ENCODE measurements around the gene GABRB2. TPM values are rescaled to one million over a fixed set of nuclear protein-coding genes. Genes with fewer than 3 reads are reported as not detected.

Gene GABRB2
- total RNA-seq, 1 donor from 2014 or later: 0.20 TPM

- Histone ChIP-seq H3K4me3 (ENCODE audit: insufficient read depth, low read depth, low read length) (no peak overlapping the region), H4K20me1 (ENCODE audit: insufficient read depth, low read length) (no peaks in the 10 kb centered on the region), H3K27ac (ENCODE audit: low read depth, low read length) (no peak overlapping the region), H2AFZ (ENCODE audit: low read depth, low read length) (no peak overlapping the region), H3K9me3 (ENCODE audit: insufficient read depth, low read depth, low read length) (no peaks in the 10 kb centered on the region), H3K36me3 (ENCODE audit: insufficient read depth, low read length) (no peaks in the 10 kb centered on the region), H3K4me2 (ENCODE audit: low read length) (no peak overlapping the region), H3K9ac (ENCODE audit: low read length) (no peak overlapping the region), H3K4me1 (ENCODE audit: insufficient read depth, low read length) (no peaks in the 10 kb centered on the region), H3K79me2 (ENCODE audit: insufficient read depth, low read length) (no peaks in the 10 kb centered on the region), H3K27me3 (ENCODE audit: insufficient read depth, low read length) (no peaks in the 10 kb centered on the region)
- FAIRE-seq (no peak), DNase-seq (ENCODE audit: low read depth) (no peak)
- no peaks in the 10 kb centered on the region for H3K36me3 Mint-ChIP-seq (ENCODE audit: low read depth, unreplicated experiment)
- peaks cover 2% of the 10 kb centered on the region for H3K27me3 Mint-ChIP-seq (ENCODE audit: low read depth, unreplicated experiment)
- no peaks in the 10 kb centered on the region for H3K4me1 Mint-ChIP-seq (ENCODE audit: low read depth, unreplicated experiment)
- H3K27ac Mint-ChIP-seq (ENCODE audit: unreplicated experiment): no peak overlapping the region
- no peak overlapping the region for H3K4me3 Mint-ChIP-seq (ENCODE audit: unreplicated experiment)
- no peaks in the 10 kb centered on the region for H3K9me3 Mint-ChIP-seq (ENCODE audit: unreplicated experiment)
- TF ChIP-seq EZH2 (IDR thresholded peaks at IDR 0.05; ENCODE audit: insufficient read depth, low read length) (no peak), CTCF (IDR thresholded peaks at IDR 0.05; ENCODE audit: insufficient read depth, low read depth, low read length) (no peak)
Measured at GRCh38 chr5:161373345-161373707, 173.2 kb downstream of the GABRB2 start.

GRCh38 chr5:161372682-161373344, 173.7 kb downstream of the GABRB2 start:
- H3K27ac Mint-ChIP-seq (ENCODE audit: unreplicated experiment): no peak overlapping the region
- H3K4me1 ChIP-seq (ENCODE audit: insufficient read depth, low read length): no peaks in the 10 kb centered on the region
- no peak overlapping the region for H3K27ac ChIP-seq (ENCODE audit: low read depth, low read length)
- peaks cover 2% of the 10 kb centered on the region for H3K27me3 Mint-ChIP-seq (ENCODE audit: low read depth, unreplicated experiment)
- H3K9me3 ChIP-seq (ENCODE audit: insufficient read depth, low read depth, low read length): no peaks in the 10 kb centered on the region
- H3K4me3 ChIP-seq (ENCODE audit: insufficient read depth, low read depth, low read length): no peak overlapping the region
- DNase-seq (ENCODE audit: low read depth): no peak
- H3K9ac ChIP-seq (ENCODE audit: low read length): no peak overlapping the region
- H3K4me1 Mint-ChIP-seq (ENCODE audit: low read depth, unreplicated experiment): no peaks in the 10 kb centered on the region
- FAIRE-seq: no peak
- no peaks in the 10 kb centered on the region for H3K36me3 ChIP-seq (ENCODE audit: insufficient read depth, low read length)
- H3K9me3 Mint-ChIP-seq (ENCODE audit: unreplicated experiment): no peaks in the 10 kb centered on the region
- H3K36me3 Mint-ChIP-seq (ENCODE audit: low read depth, unreplicated experiment): no peaks in the 10 kb centered on the region
- H3K4me3 Mint-ChIP-seq (ENCODE audit: unreplicated experiment): no peak overlapping the region
- TF ChIP-seq CTCF (IDR thresholded peaks at IDR 0.05; ENCODE audit: insufficient read depth, low read depth, low read length) (no peak), EZH2 (IDR thresholded peaks at IDR 0.05; ENCODE audit: insufficient read depth, low read length) (no peak)
- no peak overlapping the region for H2AFZ ChIP-seq (ENCODE audit: low read depth, low read length)
- no peaks in the 10 kb centered on the region for H3K79me2 ChIP-seq (ENCODE audit: insufficient read depth, low read length)
- no peaks in the 10 kb centered on the region for H4K20me1 ChIP-seq (ENCODE audit: insufficient read depth, low read length)
- H3K4me2 ChIP-seq (ENCODE audit: low read length): no peak overlapping the region
- no peaks in the 10 kb centered on the region for H3K27me3 ChIP-seq (ENCODE audit: insufficient read depth, low read length)

GRCh38 chr5:161369022-161369421, 177.5 kb downstream of the GABRB2 start:
- no peaks in the 10 kb centered on the region for H3K36me3 ChIP-seq (ENCODE audit: insufficient read depth, low read length)
- no peak overlapping the region for H3K27ac Mint-ChIP-seq (ENCODE audit: unreplicated experiment)
- H3K79me2 ChIP-seq (ENCODE audit: insufficient read depth, low read length): no peaks in the 10 kb centered on the region
- H3K9me3 ChIP-seq (ENCODE audit: insufficient read depth, low read depth, low read length): no peaks in the 10 kb centered on the region
- no peaks in the 10 kb centered on the region for H4K20me1 ChIP-seq (ENCODE audit: insufficient read depth, low read length)
- no peak overlapping the region for H3K4me3 ChIP-seq (ENCODE audit: insufficient read depth, low read depth, low read length)
- H3K27ac ChIP-seq (ENCODE audit: low read depth, low read length): no peak overlapping the region
- H3K27me3 ChIP-seq (ENCODE audit: insufficient read depth, low read length): no peaks in the 10 kb centered on the region
- DNase-seq (ENCODE audit: low read depth): no peak
- no peaks in the 10 kb centered on the region for H3K9me3 Mint-ChIP-seq (ENCODE audit: unreplicated experiment)
- no peak overlapping the region for H3K4me3 Mint-ChIP-seq (ENCODE audit: unreplicated experiment)
- H3K9ac ChIP-seq (ENCODE audit: low read length): no peak overlapping the region
- no peaks in the 10 kb centered on the region for H3K36me3 Mint-ChIP-seq (ENCODE audit: low read depth, unreplicated experiment)
- no peak for TF ChIP-seq EZH2 (IDR thresholded peaks at IDR 0.05; ENCODE audit: insufficient read depth, low read length)
- no peak for TF ChIP-seq CTCF (IDR thresholded peaks at IDR 0.05; ENCODE audit: insufficient read depth, low read depth, low read length)
- H3K4me2 ChIP-seq (ENCODE audit: low read length): no peak overlapping the region
- H3K4me1 Mint-ChIP-seq (ENCODE audit: low read depth, unreplicated experiment): no peaks in the 10 kb centered on the region
- FAIRE-seq: no peak
- H2AFZ ChIP-seq (ENCODE audit: low read depth, low read length): no peak overlapping the region
- H3K4me1 ChIP-seq (ENCODE audit: insufficient read depth, low read length): no peaks in the 10 kb centered on the region
- H3K27me3 Mint-ChIP-seq (ENCODE audit: low read depth, unreplicated experiment): peaks cover 2% of the 10 kb centered on the region

Data from astrocyte (in vitro differentiated cells and primary cell).